ENCODE data around the gene ZCCHC17. TPM values are rescaled to one million over a fixed set of nuclear protein-coding genes. Genes with fewer than 3 reads are reported as not detected.
A peak's percentile ranks its signal among the peaks of the same experiment; 100 is the strongest.

Gene ZCCHC17
- total RNA-seq, 1 donor from 2014 or later: 31.3 TPM

- peak; percentile 89 for TF ChIP-seq CTCF (IDR thresholded peaks at IDR 0.05; ENCODE audit: unreplicated experiment)
- peaks cover 8% of the 10 kb centered on the region for H3K27me3 Mint-ChIP-seq
- H3K4me1 Mint-ChIP-seq (ENCODE audit: low read depth): peaks cover 10% of the 10 kb centered on the region
- H3K27ac Mint-ChIP-seq: no peak overlapping the region
- peak overlapping the region; percentile 67 for H3K4me3 Mint-ChIP-seq (ENCODE audit: low read depth)
- no peaks in the 10 kb centered on the region for H3K9me3 Mint-ChIP-seq (ENCODE audit: low read depth)
- H3K36me3 Mint-ChIP-seq (ENCODE audit: insufficient read depth): no peaks in the 10 kb centered on the region
- peak; percentile 85 for DNase-seq (ENCODE audit: low spot score, unreplicated experiment)
Observed at GRCh38 chr1:31394584-31395193, 97.9 kb downstream of the ZCCHC17 start.

GRCh38 chr1:31396633-31397351, 100.0 kb downstream of the ZCCHC17 start:
- Mint-ChIP-seq H3K27me3 (peaks cover 8% of the 10 kb centered on the region), H3K36me3 (ENCODE audit: insufficient read depth) (no peaks in the 10 kb centered on the region), H3K9me3 (ENCODE audit: low read depth) (no peaks in the 10 kb centered on the region), H3K4me3 (ENCODE audit: low read depth) (no peak overlapping the region), H3K27ac (no peak overlapping the region), H3K4me1 (ENCODE audit: low read depth) (peaks cover 1% of the 10 kb centered on the region)
- DNase-seq (ENCODE audit: low spot score, unreplicated experiment): no peak
- TF ChIP-seq CTCF (IDR thresholded peaks at IDR 0.05; ENCODE audit: unreplicated experiment): peak; percentile 27

GRCh38 chr1:31397360-31398095, 100.7 kb downstream of the ZCCHC17 start:
- H3K4me3 Mint-ChIP-seq (ENCODE audit: low read depth): no peak overlapping the region
- no peak for TF ChIP-seq CTCF (IDR thresholded peaks at IDR 0.05; ENCODE audit: unreplicated experiment)
- H3K9me3 Mint-ChIP-seq (ENCODE audit: low read depth): no peaks in the 10 kb centered on the region
- DNase-seq (ENCODE audit: low spot score, unreplicated experiment): no peak
- H3K27ac Mint-ChIP-seq: no peak overlapping the region
- no peaks in the 10 kb centered on the region for H3K36me3 Mint-ChIP-seq (ENCODE audit: insufficient read depth)
- H3K4me1 Mint-ChIP-seq (ENCODE audit: low read depth): peaks cover 1% of the 10 kb centered on the region
- peaks cover 5% of the 10 kb centered on the region for H3K27me3 Mint-ChIP-seq

- H3K4me1 Mint-ChIP-seq (ENCODE audit: low read depth): peaks cover 1% of the 10 kb centered on the region
- no peak overlapping the region for H3K4me3 Mint-ChIP-seq (ENCODE audit: low read depth)
- no peak for TF ChIP-seq CTCF (IDR thresholded peaks at IDR 0.05; ENCODE audit: unreplicated experiment)
- H3K27ac Mint-ChIP-seq: no peak overlapping the region
- no peaks in the 10 kb centered on the region for H3K9me3 Mint-ChIP-seq (ENCODE audit: low read depth)
- DNase-seq (ENCODE audit: low spot score, unreplicated experiment): no peak
- H3K36me3 Mint-ChIP-seq (ENCODE audit: insufficient read depth): no peaks in the 10 kb centered on the region
- H3K27me3 Mint-ChIP-seq: no peaks in the 10 kb centered on the region
Observed at GRCh38 chr1:31398246-31398645, 101.4 kb downstream of the ZCCHC17 start.

- Mint-ChIP-seq H3K27me3 (peaks cover under 1% of the 10 kb centered on the region), H3K27ac (no peak overlapping the region), H3K4me3 (ENCODE audit: low read depth) (no peak overlapping the region), H3K36me3 (ENCODE audit: insufficient read depth) (no peaks in the 10 kb centered on the region), H3K4me1 (ENCODE audit: low read depth) (no peaks in the 10 kb centered on the region), H3K9me3 (ENCODE audit: low read depth) (no peaks in the 10 kb centered on the region)
- no peak for TF ChIP-seq CTCF (IDR thresholded peaks at IDR 0.05; ENCODE audit: unreplicated experiment)
- DNase-seq (ENCODE audit: low spot score, unreplicated experiment): no peak
Observed at GRCh38 chr1:31399976-31400375, 103.1 kb downstream of the ZCCHC17 start.

Data from progenitor cell of endocrine pancreas (in vitro differentiated cells).